GM12878 (cell line): Measurements from ENCODE around the gene GLT8D2. TPM values are rescaled to one million over a fixed set of nuclear protein-coding genes. Genes with fewer than 3 reads are reported as not detected.

Source experiments
- ATAC-seq: fragments of 200-7000 bp; cut with Tn5 transposase; 3 replicates; pipeline ENCODE4 v1.9.1; 2020; ENCODE audit warnings: mild to moderate bottlenecking, moderate library complexity
- BruUV-seq: library from RNA; stranded (reverse); fragments of 400-500 nt; replicated peaks from 2 replicates; lab custom pipeline; 2021; lab: Mats Ljungman, UMichigan
- CTCF ChIA-PET: fragments of 300-600 bp; sonication (Branson Sonifier 250); formaldehyde crosslinking; extraction: SDS; loops from one replicate; lab custom pipeline; 2021; ENCODE audit warnings: inconsistent platforms; lab: Yijun Ruan, JAX
- POLR2A ChIA-PET: fragments of 350-600 bp; formaldehyde crosslinking; extraction: SDS; loops from one replicate; lab custom pipeline; 2021; ENCODE audit warnings: inconsistent platforms; lab: Charles Lee
- RAD21 ChIA-PET: fragments of 300-600 bp; sonication (Branson Sonifier 250); formaldehyde crosslinking; loops from one replicate; lab custom pipeline; 2023; ENCODE audit warnings: antibody characterized with exemption; ENCODE audit not compliant: unreplicated experiment; lab: Charles Lee
- SMC1A ChIA-PET: fragments of 300-600 bp; sonication (Branson Sonifier 250); formaldehyde crosslinking; loops from one replicate; lab custom pipeline; 2023; ENCODE audit not compliant: unreplicated experiment, uncharacterized antibody; lab: Charles Lee
- DNase-seq: peaks from one replicate; pipeline ENCODE4 v3.0.0-alpha.2; 2011; ENCODE audit warnings: low read depth, low spot score
- FAIRE-seq: peaks from 3 replicates; lab custom pipeline; 2011; peaks lifted over from hg19 to GRCh38; lab: Jason Lieb, UNC
- H2AFZ ChIP-seq: 2 replicates; pipeline ENCODE4 v1.6.0; 2011; ENCODE audit warnings: low read depth, low read length, control low read depth; ENCODE audit not compliant: control insufficient read depth
- H3K27ac ChIP-seq: 2 replicates; pipeline ENCODE4 v1.5.1; 2011; ENCODE audit warnings: control low read depth; ENCODE audit not compliant: control insufficient read depth, insufficient read depth
- H3K27me3 ChIP-seq, 2 experiments: replicated peaks in 1 of 2; 2 replicates each; pipeline versions ENCODE4 v1.6.0 to v1.6.1; 2011; ENCODE audit warnings: low read length in 1 of 2; ENCODE audit not compliant: control insufficient read depth in 2 of 2, insufficient read depth in 2 of 2
- H3K36me3 ChIP-seq, 2 experiments: 2 replicates each; pipeline ENCODE4 v1.5.1; 2011; ENCODE audit warnings: low read length in 1 of 2; ENCODE audit not compliant: control insufficient read depth in 2 of 2, insufficient read depth in 2 of 2
- H3K4me1 ChIP-seq: 2 replicates; pipeline ENCODE4 v1.6.1; 2011; ENCODE audit warnings: mild to moderate bottlenecking, low read length, moderate library complexity, mixed read lengths; ENCODE audit not compliant: control insufficient read depth, insufficient read depth
- H3K4me2 ChIP-seq: 2 replicates; pipeline ENCODE4 v1.6.0; 2011; ENCODE audit warnings: control low read depth; ENCODE audit not compliant: control insufficient read depth, insufficient read depth
- H3K4me3 ChIP-seq: fragments of 200-600 bp; sonication (generic); 2 replicates; pipeline ENCODE4 v1.5.1; 2016
- H3K79me2 ChIP-seq: 2 replicates; pipeline ENCODE4 v1.6.0; 2011; ENCODE audit warnings: low read length; ENCODE audit not compliant: control insufficient read depth, insufficient read depth
- H3K9ac ChIP-seq: 2 replicates; pipeline ENCODE4 v1.8.0; 2011; ENCODE audit warnings: low read length, control low read depth, mixed read lengths; ENCODE audit not compliant: control insufficient read depth, insufficient read depth
- H3K9me3 ChIP-seq: replicated peaks from 3 replicates; pipeline ENCODE4 v1.5.1; 2011; ENCODE audit warnings: mild to moderate bottlenecking, low read length; ENCODE audit not compliant: control insufficient read depth, insufficient read depth
- H4K20me1 ChIP-seq: 2 replicates; pipeline ENCODE4 v1.6.0; 2011; ENCODE audit not compliant: control insufficient read depth, insufficient read depth
- RELA ChIP-seq: fragments of 450-650 bp; IDR thresholded peaks from 2 replicates; pipeline ENCODE4 v1.8.0; 2014; ENCODE audit warnings: borderline replicate concordance; ENCODE audit not compliant: partially characterized antibody
- USF2 ChIP-seq: IDR thresholded peaks from 2 replicates; pipeline ENCODE4 v1.6.1; 2011; ENCODE audit warnings: low read depth, low read length, improper control_type of control experiment, borderline replicate concordance
- WGBS: methylation state at CpG from one replicate; pipeline ENCODE4 v1.1.6; 2016; ENCODE audit warnings: low lambda C conversion rate; ENCODE audit not compliant: insufficient replicate concordance, insufficient coverage; ENCODE audit errors: missing lambda C conversion rate; 5-methylcytosine and 5-hydroxymethylcytosine counted together
- in situ Hi-C: fragments of 300-500 bp; cut with MboI; formaldehyde crosslinking; loops from 9 replicates; pipeline ENCODE4 v1.14.3; 2018; ENCODE audit warnings: mixed read lengths
- intact Hi-C: fragments of 100-400 bp; cut with micrococcal nuclease; formaldehyde crosslinking; loops from one replicate; pipeline ENCODE4 v1.14.2; 2022; ENCODE audit not compliant: unreplicated experiment
- polyA plus RNA-seq, 11 experiments: library from polyadenylated mRNA; depleted of rRNA in 4 of 11; unstranded in 6 of 11; stranded (reverse) in 5 of 11; fragments of >200 nt; fragmentation: Nextera tagmentation in 4 of 11; fragmentation: Illumina TruSeq in 1 of 11; extraction: Ambion mirVana in 4 of 11; extraction: Trizol in 1 of 11; gene quantifications; 1 replicate in 1 of 11; 2 replicates in 10 of 11; pipeline versions ENCODE4 v1.2.1 to v1.2.3, GENCODE V29; 2011 to 2016; ENCODE audit warnings: inconsistent platforms in 2 of 11, missing spikeins in 2 of 11, low read depth in 1 of 11
- total RNA-seq, 4 experiments: library from RNA; depleted of rRNA in 3 of 4; stranded (reverse); fragments of >200 nt in 3 of 4; fragmentation: Illumina TruSeq in 1 of 4; extraction: Trizol in 1 of 4; gene quantifications; 2 replicates each; pipeline versions ENCODE4 v1.2.1 to v1.2.3, GENCODE V29; 2013 to 2021
- TF ChIP-seq, protein P1 (sequence below): IDR thresholded peaks from 2 replicates; pipeline ENCODE4 v1.6.1; 2011; ENCODE audit warnings: borderline replicate concordance, low read depth, mild to moderate bottlenecking, moderate library complexity, low read length; ENCODE audit not compliant: insufficient read depth, poor library complexity, severe bottlenecking

The GLT8D2 gene
- total and polyA plus RNA-seq, 10 of the 15 experiments (the other 5 are each of a cell fraction or from before 2014, with no cell fraction given): 0.06 to 0.80 (median 0.37) TPM; not detected in 1

- SMC1A ChIA-PET: interaction anchor here (1.0 to 4.6 kb wide), 6 partner anchors 11 to 278 kb away, joined by 3 to 29 read pairs (median 4); partner anchors contain the start of gene HCFC2
- TF ChIP-seq USF2 (no peak), RELA (no peak)
- TF ChIP-seq, protein P1, sequence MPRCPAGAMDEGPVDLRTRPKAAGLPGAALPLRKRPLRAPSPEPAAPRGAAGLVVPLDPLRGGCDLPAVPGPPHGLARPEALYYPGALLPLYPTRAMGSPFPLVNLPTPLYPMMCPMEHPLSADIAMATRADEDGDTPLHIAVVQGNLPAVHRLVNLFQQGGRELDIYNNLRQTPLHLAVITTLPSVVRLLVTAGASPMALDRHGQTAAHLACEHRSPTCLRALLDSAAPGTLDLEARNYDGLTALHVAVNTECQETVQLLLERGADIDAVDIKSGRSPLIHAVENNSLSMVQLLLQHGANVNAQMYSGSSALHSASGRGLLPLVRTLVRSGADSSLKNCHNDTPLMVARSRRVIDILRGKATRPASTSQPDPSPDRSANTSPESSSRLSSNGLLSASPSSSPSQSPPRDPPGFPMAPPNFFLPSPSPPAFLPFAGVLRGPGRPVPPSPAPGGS: no peak
- Histone ChIP-seq H3K4me2 (no peak overlapping the region), H2AFZ (no peak overlapping the region), H3K36me3 (peaks cover 0 to 3% of the 10 kb centered on the region in 2 experiments; a peak in 3 of 4 replicates), H3K4me3 (no peak overlapping the region), H4K20me1 (no peaks in the 10 kb centered on the region), H3K4me1 (no peaks in the 10 kb centered on the region), H3K27me3 (no peaks in the 10 kb centered on the region), H3K9me3 (no peaks in the 10 kb centered on the region), H3K9ac (no peak overlapping the region), H3K79me2 (no peaks in the 10 kb centered on the region), H3K27ac (no peak overlapping the region)
- 100% methylated on average over 2 of the region's 2 CpGs for WGBS
- DNase-seq: no peak
- ATAC-seq: no peak
- in situ Hi-C loops: no loop called here
- no peak for FAIRE-seq
- no TSS peak for BruUV-seq
- CTCF ChIA-PET: interaction anchor here (1.2 to 4.6 kb wide), 6 partner anchors 8 to 214 kb away, joined by 3 to 46 read pairs (median 6); no protein-coding TSS in a partner anchor
- RAD21 ChIA-PET: interaction anchor here (1.0 to 2.9 kb wide), 3 partner anchors 10 to 33 kb away, joined by 3 to 12 read pairs (median 3); partner anchors contain the start of gene HCFC2
- intact Hi-C loops: no loop called here
- POLR2A ChIA-PET: no interaction called here
These were observed 48.0 kb upstream of the GLT8D2 start for GRCh38 chr12:104097954-104098353.
